HCT116 (cell line): ENCODE measurements around the gene UACA. TPM values are rescaled to one million over a fixed set of nuclear protein-coding genes. Genes with fewer than 3 reads are reported as not detected.

Source experiments
- ATAC-seq: fragments of 200-7000 bp; cut with Tn5 transposase; 2 replicates; pipeline ENCODE4 v1.9.1; 2020; ENCODE audit warnings: mild to moderate bottlenecking, moderate library complexity
- BruUV-seq: library from RNA; stranded (reverse); fragments of 400-500 nt; replicated peaks from 2 replicates; lab custom pipeline; 2021; lab: Mats Ljungman, UMichigan
- CTCF ChIA-PET: fragments of 300-600 bp; sonication (Branson Sonifier 250); formaldehyde crosslinking; loops from one replicate; lab custom pipeline; 2021; ENCODE audit warnings: antibody characterized with exemption; lab: Charles Lee
- POLR2A ChIA-PET: fragments of 300-600, 350-600 bp; sonication (Branson Sonifier 250); formaldehyde crosslinking; loops from one replicate; lab custom pipeline; 2021; ENCODE audit warnings: antibody characterized with exemption; lab: Charles Lee
- RAD21 ChIA-PET, 2 experiments: fragments of 300-600 bp; sonication (Branson Sonifier 250); formaldehyde crosslinking; loops; one replicate each; lab custom pipeline; 2023; ENCODE audit warnings: low total read pairs in 2 of 2; ENCODE audit not compliant: uncharacterized antibody in 2 of 2, unreplicated experiment in 2 of 2, low non-redundant PET in 1 of 2; lab: Charles Lee
- DNase-seq: peaks from one replicate; pipeline ENCODE4 v3.0.0-alpha.2; 2010; ENCODE audit warnings: low read depth, low spot score
- H2AFZ ChIP-seq: fragments of 200-600 bp; shearing (Covaris generic), sonication (generic); 2 replicates; pipeline ENCODE4 v1.6.1; 2017; ENCODE audit warnings: low read depth, mixed run types, mixed read lengths, antibody characterized with exemption, low read length; ENCODE audit not compliant: poor library complexity, severe bottlenecking
- H3K27ac ChIP-seq: 2 replicates; pipeline ENCODE4 v1.5.1; 2012; ENCODE audit warnings: low read depth, low read length
- H3K27me3 ChIP-seq: fragments of 200-600 bp; sonication (generic); 2 replicates; pipeline ENCODE4 v1.6.1; 2016; ENCODE audit warnings: mixed run types, low read length, mixed read lengths; ENCODE audit not compliant: insufficient read depth
- H3K36me3 ChIP-seq, 2 experiments: fragments of 200-500 bp in 1 of 2; fragments of 200-600 bp in 1 of 2; sonication (Bioruptor generic) in 1 of 2; sonication (generic) in 1 of 2; 2 replicates each; pipeline versions ENCODE4 v1.5.1 to v1.6.1; 2014 to 2016; ENCODE audit warnings: low read length in 2 of 2, inconsistent platforms in 1 of 2, mixed read lengths in 1 of 2, mixed run types in 1 of 2; ENCODE audit not compliant: insufficient read depth in 2 of 2, control insufficient read depth in 1 of 2
- H3K4me1 ChIP-seq, 2 experiments: fragments of 200-600 bp in 1 of 2; sonication (generic) in 1 of 2; 2 replicates each; pipeline versions ENCODE4 v1.5.1 to v1.6.1; 2012 to 2017; ENCODE audit warnings: low read length in 2 of 2, inconsistent platforms in 1 of 2, mild to moderate bottlenecking in 1 of 2, mixed read lengths in 1 of 2, mixed run types in 1 of 2, moderate library complexity in 1 of 2; ENCODE audit not compliant: insufficient read depth in 2 of 2, control insufficient read depth in 1 of 2
- H3K4me2 ChIP-seq: fragments of 200-600 bp; sonication (generic); 2 replicates; pipeline ENCODE4 v1.6.1; 2017; ENCODE audit warnings: mixed run types, low read length, mixed read lengths
- H3K4me3 ChIP-seq, 2 experiments: fragments of 200-600 bp in 1 of 2; sonication (generic) in 1 of 2; replicated peaks in 1 of 2; 2 replicates each; pipeline ENCODE4 v1.5.1; 2011 to 2016; ENCODE audit warnings: low read length in 2 of 2, control low read depth in 1 of 2, low read depth in 1 of 2, mild to moderate bottlenecking in 1 of 2, mixed read lengths in 1 of 2, mixed run types in 1 of 2
- H3K79me2 ChIP-seq: fragments of 200-600 bp; sonication (generic); 2 replicates; pipeline ENCODE4 v1.6.1; 2017; ENCODE audit warnings: mild to moderate bottlenecking, mixed run types, low read length, moderate library complexity, mixed read lengths; ENCODE audit not compliant: insufficient read depth
- H3K9ac ChIP-seq: fragments of 200-600 bp; sonication (generic); 2 replicates; pipeline ENCODE4 v1.6.1; 2016; ENCODE audit warnings: low read length, mixed read lengths
- H3K9me2 ChIP-seq: fragments of 200-600 bp; sonication (generic), shearing (Covaris generic); 2 replicates; pipeline ENCODE4 v1.6.1; 2017; ENCODE audit warnings: mixed run types, mild to moderate bottlenecking, moderate library complexity; ENCODE audit not compliant: insufficient read depth
- H3K9me3 ChIP-seq, 2 experiments: fragments of 200-500 bp in 1 of 2; fragments of 200-600 bp in 1 of 2; sonication (Bioruptor generic) in 1 of 2; sonication (generic) in 1 of 2; 2 replicates each; pipeline ENCODE4 v1.6.1; 2014 to 2017; ENCODE audit warnings: low read length in 2 of 2, mixed read lengths in 2 of 2, inconsistent platforms in 1 of 2, low read depth in 1 of 2, mild to moderate bottlenecking in 1 of 2, mixed run types in 1 of 2, moderate library complexity in 1 of 2; ENCODE audit not compliant: control insufficient read depth in 1 of 2, insufficient read depth in 1 of 2
- H4K20me1 ChIP-seq: fragments of 200-600 bp; sonication (generic), shearing (Covaris generic); 2 replicates; pipeline ENCODE4 v1.6.1; 2017; ENCODE audit warnings: mixed run types, mild to moderate bottlenecking, moderate library complexity; ENCODE audit not compliant: insufficient read depth
- CBX3 ChIP-seq: IDR thresholded peaks from 2 replicates; pipeline ENCODE4 v1.6.1; 2012; ENCODE audit warnings: low read depth
- CTCF ChIP-seq, 3 experiments: fragments of 200-600 bp in 1 of 3; sonication (generic) in 1 of 3; IDR thresholded peaks in 2 of 3; conservative IDR thresholded peaks in 1 of 3; 2 replicates each; pipeline ENCODE4 v1.5.1; 2012 to 2017; ENCODE audit warnings: low read depth in 2 of 3, low read length in 2 of 3, antibody characterized with exemption in 1 of 3, borderline replicate concordance in 1 of 3, control low read depth in 1 of 3, mild to moderate bottlenecking in 1 of 3, mixed read lengths in 1 of 3, mixed run types in 1 of 3, moderate library complexity in 1 of 3; ENCODE audit not compliant: insufficient read depth in 1 of 3
- EZH2 ChIP-seq: fragments of 200-600 bp; sonication (generic); IDR thresholded peaks from 2 replicates; pipeline ENCODE4 v1.6.1; 2017; ENCODE audit warnings: antibody characterized with exemption, mixed run types
- EZH2phosphoT487 ChIP-seq: fragments of 200-600 bp; IDR thresholded peaks from 2 replicates; pipeline ENCODE4 v1.6.1; 2018; ENCODE audit warnings: antibody characterized with exemption, borderline replicate concordance
- FOSL1 ChIP-seq: IDR thresholded peaks from 2 replicates; pipeline ENCODE4 v1.6.1; 2012; ENCODE audit warnings: low read depth
- POLR2A ChIP-seq: IDR thresholded peaks from 2 replicates; pipeline ENCODE4 v1.7.0; 2011; ENCODE audit warnings: borderline replicate concordance; ENCODE audit not compliant: insufficient read depth, insufficient read length; ENCODE audit errors: extremely low read depth
- RAD21 ChIP-seq: IDR thresholded peaks from 2 replicates; pipeline ENCODE4 v1.6.1; 2012; ENCODE audit warnings: low read depth, mild to moderate bottlenecking
- SIN3A ChIP-seq: IDR thresholded peaks from 2 replicates; pipeline ENCODE4 v1.6.1; 2012; ENCODE audit warnings: low read depth
- TCF7L2 ChIP-seq: IDR thresholded peaks from 2 replicates; pipeline ENCODE4 v1.7.0; 2011; ENCODE audit warnings: borderline replicate concordance, inconsistent platforms; ENCODE audit not compliant: insufficient read depth, insufficient read length; ENCODE audit errors: extremely low read depth
- ZBTB33 ChIP-seq: IDR thresholded peaks from 2 replicates; pipeline ENCODE4 v1.6.1; 2011; ENCODE audit warnings: mild to moderate bottlenecking, low read length, moderate library complexity; ENCODE audit not compliant: insufficient replicate concordance; ENCODE audit errors: extremely low read depth
- ZFX ChIP-seq: fragments of 450-650 bp; IDR thresholded peaks from 2 replicates; pipeline ENCODE4 v1.6.1; 2017
- intact Hi-C: fragments of 100-400 bp; cut with micrococcal nuclease; formaldehyde crosslinking; loops from 2 replicates; pipeline ENCODE4 v1.10.0; 2022
- total RNA-seq: library from RNA; stranded (reverse); gene quantifications from one replicate; pipeline ENCODE4 v1.2.1, GENCODE V29; 2021; ENCODE audit not compliant: unreplicated experiment

The UACA gene
- total RNA-seq, 1 experiment from 2014 or later: 47.4 TPM

- H3K4me1 ChIP-seq: no peaks in the 10 kb centered on the region
- H3K27ac ChIP-seq: no peak overlapping the region
- ATAC-seq (no peak), DNase-seq (no peak)
- no peaks in the 10 kb centered on the region for H3K9me3 ChIP-seq
- POLR2A ChIA-PET: no interaction called here
- no peaks in the 10 kb centered on the region for H4K20me1 ChIP-seq
- CTCF ChIA-PET: no interaction called here
- no peak overlapping the region for H2AFZ ChIP-seq
- H3K79me2 ChIP-seq: no peaks in the 10 kb centered on the region
- intact Hi-C loops: no loop called here
- no peak overlapping the region for H3K4me2 ChIP-seq
- H3K9me2 ChIP-seq: no peaks in the 10 kb centered on the region
- no peak overlapping the region for H3K9ac ChIP-seq
- TF ChIP-seq EZH2phosphoT487 (no peak), CTCF (IDR thresholded peaks at IDR 0.05 in 2 of 3, conservative IDR thresholded peaks at IDR 0.05 in 1 of 3; ENCODE audit: borderline replicate concordance in 1 of 3, insufficient read depth in 1 of 3, low read depth in 2 of 3, low read length in 2 of 3) (no peak), RAD21 (no peak), EZH2 (no peak), FOSL1 (no peak), ZFX (no peak), CBX3 (no peak), TCF7L2 (no peak), POLR2A (no peak), ZBTB33 (no peak), SIN3A (no peak)
- no peak overlapping the region for H3K4me3 ChIP-seq
- no TSS peak for BruUV-seq
- RAD21 ChIA-PET: no interaction called here
- no peaks in the 10 kb centered on the region for H3K27me3 ChIP-seq
- H3K36me3 ChIP-seq: peaks cover 0 to 2% of the 10 kb centered on the region in 2 experiments; a peak in 1 of 4 replicates
Measured at GRCh38 chr15:70690021-70690420, 73.3 kb downstream of the UACA start.
